Activated naive CD4-positive, alpha-beta T cell treated with Interleukin-2 at 50 U/mL for 16 hours (primary cell): ENCODE results near the gene SPHK1.

Experiments
- DNase-seq: peaks from one replicate; pipeline ENCODE4 v3.0.0-alpha.2; 2020

The SPHK1 gene

DNA sequence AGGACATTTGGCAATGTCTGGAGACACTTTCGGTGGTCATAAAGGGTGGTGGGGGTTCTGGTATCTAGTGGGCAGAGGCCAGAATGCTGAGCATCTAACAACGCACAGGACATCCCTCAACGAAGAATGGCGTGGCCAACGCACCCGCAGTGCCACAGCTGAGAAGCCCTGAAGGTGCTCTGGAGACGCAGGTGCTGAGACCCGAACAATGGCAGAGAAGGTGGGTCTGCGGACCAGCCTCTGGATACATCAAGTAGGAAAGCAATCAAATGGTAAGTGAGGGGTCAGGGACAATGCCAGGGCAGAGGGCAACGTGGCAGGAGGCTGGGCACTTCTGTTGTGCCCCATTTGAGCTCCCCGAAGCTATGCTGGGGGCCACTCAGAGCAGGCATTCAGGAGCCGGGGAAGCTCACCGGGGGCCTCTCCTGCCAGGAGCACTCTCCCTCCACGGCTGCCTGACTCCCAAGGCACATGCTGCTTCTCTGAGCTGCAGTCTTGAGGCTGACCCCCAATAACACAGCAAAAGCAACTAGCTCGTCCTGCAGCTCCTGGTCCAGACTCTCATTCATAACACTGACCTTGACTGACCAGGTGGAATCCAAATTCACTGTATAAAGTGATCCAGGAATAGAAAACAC lies 26.0 kb downstream of the SPHK1 start:
- DNase-seq, result no peak

GRCh38 chr17:76411247-76411646 lies 26.8 kb downstream of the SPHK1 start:
- no peak for DNase-seq

DNA sequence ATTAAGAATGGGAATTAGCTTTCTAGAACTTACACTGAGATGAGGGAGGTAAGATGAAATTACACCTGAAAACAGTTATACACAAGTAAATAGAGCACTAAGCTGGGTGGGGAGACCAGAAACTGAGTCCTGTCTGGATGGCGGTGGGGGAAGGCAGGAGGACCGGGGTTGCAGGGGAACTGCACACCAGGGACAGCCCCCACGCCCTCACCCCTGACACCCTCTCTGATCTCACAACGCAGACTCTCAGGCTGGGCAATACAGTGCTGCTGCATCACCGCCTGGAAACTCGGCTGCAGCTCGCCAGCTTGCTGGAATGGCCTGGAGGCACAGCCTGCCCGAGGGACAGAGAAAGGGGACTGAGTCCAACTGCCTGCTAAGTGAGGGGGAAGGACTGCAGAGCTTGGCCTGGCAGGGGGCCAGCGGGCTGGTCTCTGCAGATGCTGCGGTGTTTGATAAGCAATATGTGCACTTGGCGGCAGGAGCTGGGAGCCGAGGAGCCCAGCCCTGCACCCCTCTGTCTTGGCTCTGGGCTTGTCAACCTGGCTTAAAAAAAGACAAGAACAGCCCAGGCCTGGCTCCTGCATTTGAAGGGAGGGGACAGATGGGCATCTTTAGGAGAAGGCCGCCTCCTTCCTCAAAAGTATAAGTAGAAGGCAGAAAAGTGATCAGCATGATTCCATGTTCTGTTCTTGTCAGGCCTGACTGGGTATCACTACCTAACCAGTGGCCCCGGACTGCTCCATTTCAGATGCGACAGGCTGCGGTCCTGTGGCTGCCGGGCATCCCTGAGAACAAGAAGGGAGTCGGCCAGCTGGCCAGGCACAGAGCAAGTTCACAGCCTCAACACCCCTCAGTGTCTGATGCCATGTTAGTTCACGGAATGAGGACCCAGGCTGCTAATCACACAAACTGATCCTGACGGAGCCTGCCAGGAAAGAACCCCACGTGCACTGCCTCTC lies 30.2 kb downstream of the SPHK1 start:
- DNase-seq, result no peak

GRCh38 chr17:76415786-76416185 lies 31.4 kb downstream of the SPHK1 start:
- no peak for DNase-seq

GRCh38 chr17:76416457-76416856 lies 32.0 kb downstream of the SPHK1 start:
- no peak for DNase-seq

GRCh38 chr17:76416899-76417298 lies 32.5 kb downstream of the SPHK1 start:
- DNase-seq, result no peak

- DNase-seq, result no peak
Observed at GRCh38 chr17:76417499-76418143, 33.2 kb downstream of the SPHK1 start.

GRCh38 chr17:76419576-76420260 lies 35.3 kb downstream of the SPHK1 start:
- no peak for DNase-seq

DNA sequence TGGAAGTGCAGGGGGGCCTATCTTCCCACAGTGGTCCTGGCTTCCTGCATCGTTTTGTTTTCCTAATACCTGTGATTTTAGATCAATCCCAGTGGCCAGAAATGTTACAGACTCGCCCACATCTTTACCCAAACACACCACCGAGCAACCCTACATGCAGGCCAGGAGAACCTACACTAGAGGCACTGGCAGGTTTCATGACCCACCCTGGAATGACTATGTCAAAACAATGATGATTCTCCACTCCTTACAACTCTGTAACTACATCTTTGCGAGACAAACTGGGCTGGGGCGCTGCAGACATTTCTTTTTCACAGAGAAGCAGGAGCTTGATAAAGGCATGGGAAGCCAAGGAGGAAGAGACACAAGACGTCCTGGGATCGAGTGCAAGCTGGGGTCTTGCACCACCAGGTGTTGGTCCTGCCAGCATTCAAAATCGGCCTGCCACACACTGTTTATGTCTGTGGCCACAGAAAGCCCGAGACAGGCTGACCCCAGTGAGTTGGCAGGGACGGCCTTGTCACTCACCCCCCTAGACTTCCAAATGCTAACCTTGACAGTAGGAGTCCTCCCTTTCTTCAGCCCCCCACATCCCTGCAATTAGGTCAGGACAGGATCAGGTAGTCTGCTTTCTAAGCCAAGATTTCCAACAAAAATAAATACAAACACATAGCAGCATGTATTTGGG lies 36.1 kb downstream of the SPHK1 start:
- no peak for DNase-seq

- no peak for DNase-seq
Observed at GRCh38 chr17:76421044-76421407, 36.6 kb downstream of the SPHK1 start.

GRCh38 chr17:76422406-76422805 lies 38.0 kb downstream of the SPHK1 start:
- no peak for DNase-seq

- DNase-seq, result no peak
Observed at GRCh38 chr17:76422860-76423259, 38.5 kb downstream of the SPHK1 start.

DNA sequence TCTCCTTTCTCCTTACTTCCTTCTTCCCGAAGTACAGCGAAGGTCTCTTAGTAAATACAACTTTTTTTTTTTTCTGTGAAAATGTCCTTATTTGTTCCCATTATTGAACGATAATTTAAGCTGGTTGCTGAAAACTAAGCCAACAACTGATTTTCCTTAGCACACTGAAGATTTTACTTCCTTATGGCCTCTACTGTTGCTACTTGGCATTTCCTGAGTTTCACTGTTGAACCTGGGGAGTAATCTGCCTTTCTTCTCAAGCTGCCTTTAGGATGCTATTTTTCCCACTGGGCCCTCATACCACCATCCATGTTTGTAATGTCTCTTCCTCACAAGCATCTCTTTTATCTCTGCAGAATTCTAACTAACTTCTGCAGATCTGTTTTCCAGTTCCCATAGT lies 42.4 kb downstream of the SPHK1 start:
- DNase-seq, result no peak

- DNase-seq, result no peak
Observed at GRCh38 chr17:76427501-76428231, 43.3 kb downstream of the SPHK1 start.

DNA sequence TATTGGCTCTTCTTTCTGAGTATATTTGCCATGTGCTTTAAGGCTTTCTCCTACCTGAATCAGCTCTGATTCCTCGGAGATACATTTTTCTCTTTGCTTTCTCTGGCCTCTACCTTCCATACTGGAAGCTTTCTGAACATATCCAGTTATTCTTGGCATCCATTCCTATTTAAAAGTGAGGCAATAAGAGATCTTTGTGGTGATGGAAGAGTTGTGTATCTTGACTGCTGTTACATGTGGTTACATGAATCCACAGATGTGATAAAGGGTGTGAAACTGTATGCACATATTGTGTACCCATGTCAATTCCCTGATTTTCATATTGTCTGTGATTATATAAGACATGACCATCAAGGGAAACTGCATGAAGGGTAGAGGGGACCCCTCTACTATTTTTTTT lies 44.1 kb downstream of the SPHK1 start:
- DNase-seq, result no peak

- no peak for DNase-seq
Observed at GRCh38 chr17:76431509-76431908, 47.1 kb downstream of the SPHK1 start.

DNA sequence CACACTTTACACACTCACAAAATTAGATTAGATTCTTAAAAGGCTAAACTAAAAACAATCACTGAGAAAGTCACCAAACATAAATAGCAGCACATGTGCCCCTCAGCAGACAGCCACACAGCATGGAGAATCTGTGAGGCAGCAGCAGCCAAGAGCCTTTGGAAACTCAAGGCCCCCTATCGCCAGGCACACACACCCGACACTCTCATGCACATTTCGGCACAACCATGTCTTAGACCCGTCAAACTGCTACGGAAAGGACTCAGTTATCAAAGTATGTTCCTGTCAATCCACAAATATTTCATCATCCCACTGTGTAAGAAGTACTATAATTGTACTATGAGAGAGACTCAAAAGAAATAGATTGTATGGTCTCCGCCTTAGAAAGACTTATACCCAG lies 47.6 kb downstream of the SPHK1 start:
- DNase-seq, result no peak

GRCh38 chr17:76432712-76433336 lies 48.4 kb downstream of the SPHK1 start:
- DNase-seq, result no peak

DNA sequence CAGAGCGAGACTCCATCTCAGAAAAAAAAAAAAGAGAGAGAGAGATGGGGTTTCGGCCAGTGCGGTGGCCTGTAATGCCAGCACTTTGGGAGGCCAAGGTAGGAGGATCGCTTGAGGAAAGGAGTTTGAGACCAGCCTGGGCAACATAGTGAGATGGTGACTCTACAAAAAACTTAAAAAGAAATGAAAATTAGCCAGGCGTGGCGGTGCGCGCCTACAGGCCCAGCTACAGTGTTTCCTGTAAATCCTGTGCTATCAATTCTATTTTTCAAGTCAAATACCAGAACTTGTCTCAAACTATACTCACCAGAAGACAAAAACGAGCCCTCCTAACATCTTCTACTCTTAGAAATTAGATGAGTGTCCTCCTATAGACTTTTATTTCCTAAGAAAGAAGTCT lies 49.3 kb downstream of the SPHK1 start:
- DNase-seq, result no peak

GRCh38 chr17:76434870-76435269 lies 50.5 kb downstream of the SPHK1 start:
- DNase-seq, result no peak

DNA sequence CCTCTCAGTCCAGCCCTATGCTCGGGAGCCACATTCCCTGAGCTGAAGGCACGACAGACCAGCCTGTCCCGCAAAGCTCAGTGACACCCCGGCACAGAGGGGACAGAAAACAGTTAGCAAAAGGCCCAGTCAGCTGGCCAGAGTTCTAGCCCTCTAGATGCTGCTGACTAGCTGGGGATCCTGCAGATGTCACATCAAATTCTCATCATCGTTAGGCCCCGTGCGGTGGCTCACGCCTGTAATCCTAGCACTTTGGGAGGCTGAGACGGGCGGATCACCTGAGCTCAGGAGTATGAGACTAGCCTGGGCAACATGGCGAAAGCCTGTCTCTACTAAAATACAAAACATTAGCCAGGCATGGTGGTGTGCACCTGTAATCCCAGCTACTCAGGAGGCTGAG lies 51.3 kb downstream of the SPHK1 start:
- no peak for DNase-seq
